K562 (cell line): Measurements from ENCODE around the gene TRIP11. TPM values are rescaled to one million over a fixed set of nuclear protein-coding genes. Genes with fewer than 3 reads are reported as not detected.

Source experiments
- ATAC-seq: fragments of 200-7000 bp; cut with Tn5 transposase; 3 replicates; pipeline ENCODE4 v1.9.1; 2020; ENCODE audit warnings: moderate library complexity
- BruUV-seq: library from RNA; stranded (reverse); fragments of 400-500 nt; replicated peaks from 2 replicates; lab custom pipeline; 2021; lab: Mats Ljungman, UMichigan
- CTCF ChIA-PET: fragments of 300-600 bp; formaldehyde crosslinking; extraction: SDS; loops from one replicate; lab custom pipeline; 2021; ENCODE audit warnings: low intra/inter-chr PET ratio; lab: Yijun Ruan, JAX
- POLR2A ChIA-PET: fragments of 300-600, 350-650 bp; sonication (Branson Sonifier 250); formaldehyde crosslinking; extraction: SDS; loops from one replicate; lab custom pipeline; 2021; ENCODE audit warnings: antibody characterized with exemption, inconsistent platforms; lab: Yijun Ruan, JAX
- DNase-seq, 4 experiments: peaks; one replicate each; pipeline versions ENCODE4 v3.0.0 to v3.0.0-alpha.2; 2011 to 2018; ENCODE audit warnings: low spot score in 3 of 4, mixed read lengths in 3 of 4; ENCODE audit errors: extremely low read depth in 1 of 4
- FAIRE-seq: peaks from 2 replicates; lab custom pipeline; 2011; peaks lifted over from hg19 to GRCh38; lab: Jason Lieb, UNC
- H2AFZ ChIP-seq: 2 replicates; pipeline ENCODE4 v1.6.0; 2011; ENCODE audit warnings: low read depth, low read length, control low read depth, inconsistent platforms
- H3K27ac ChIP-seq: fragments of 200-600 bp; 3 replicates; pipeline ENCODE4 v1.8.0; 2011; ENCODE audit warnings: low read depth, mild to moderate bottlenecking, control low read depth, inconsistent platforms, low read length, moderate library complexity, mixed read lengths; ENCODE audit errors: extremely low read depth
- H3K27me3 ChIP-seq, 2 experiments: fragments of 300-600 bp in 1 of 2; 2 replicates in 1 of 2; 3 replicates in 1 of 2; pipeline versions ENCODE4 v1.6.0 to v1.8.0; 2011; ENCODE audit warnings: inconsistent platforms in 2 of 2, low read length in 2 of 2, mild to moderate bottlenecking in 1 of 2, mixed read lengths in 1 of 2, moderate library complexity in 1 of 2; ENCODE audit not compliant: control insufficient read depth in 2 of 2, insufficient read depth in 2 of 2
- H3K36me3 ChIP-seq: fragments of 300-600 bp; 3 replicates; pipeline ENCODE4 v1.8.0; 2011; ENCODE audit warnings: mild to moderate bottlenecking, low read length, inconsistent platforms; ENCODE audit not compliant: control insufficient read depth, insufficient read depth
- H3K4me1 ChIP-seq, 2 experiments: fragments of 200-600 bp in 1 of 2; replicated peaks in 1 of 2; 2 replicates in 1 of 2; 3 replicates in 1 of 2; pipeline versions ENCODE4 v1.5.1 to v1.8.0; 2011; ENCODE audit warnings: inconsistent platforms in 2 of 2, low read length in 2 of 2, mild to moderate bottlenecking in 1 of 2, mixed read lengths in 1 of 2, moderate library complexity in 1 of 2; ENCODE audit not compliant: control insufficient read depth in 2 of 2, insufficient read depth in 2 of 2
- H3K4me2 ChIP-seq: 2 replicates; pipeline ENCODE4 v1.6.1; 2011; ENCODE audit warnings: low read length, control low read depth, inconsistent platforms, mixed read lengths; ENCODE audit not compliant: insufficient read depth
- H3K4me3 ChIP-seq: fragments of 200-600 bp; sonication (generic), shearing (Covaris generic); 2 replicates; pipeline ENCODE4 v1.5.1; 2016; ENCODE audit warnings: control low read depth, inconsistent platforms
- H3K79me2 ChIP-seq: fragments of 200-600 bp; 3 replicates; pipeline ENCODE4 v1.8.0; 2011; ENCODE audit warnings: low read length, inconsistent platforms; ENCODE audit not compliant: control insufficient read depth, insufficient read depth
- H3K9ac ChIP-seq, 2 experiments: 2 replicates each; pipeline versions ENCODE4 v1.6.0 to v1.6.1; 2011; ENCODE audit warnings: low read depth in 2 of 2, low read length in 2 of 2, control low read depth in 1 of 2, inconsistent platforms in 1 of 2, mild to moderate bottlenecking in 1 of 2, mixed read lengths in 1 of 2; ENCODE audit not compliant: insufficient read depth in 1 of 2
- H3K9me1 ChIP-seq: one replicate; pipeline ENCODE4 v1.6.0; 2011; ENCODE audit warnings: inconsistent platforms, mild to moderate bottlenecking, low read length, moderate library complexity; ENCODE audit not compliant: control insufficient read depth, insufficient read depth
- H3K9me3 ChIP-seq: replicated peaks from 2 replicates; pipeline ENCODE4 v1.5.1; 2011; ENCODE audit warnings: low read depth, low read length, inconsistent platforms; ENCODE audit not compliant: control insufficient read depth, insufficient read depth
- H4K20me1 ChIP-seq: replicated peaks from 2 replicates; pipeline ENCODE4 v1.6.1; 2011; ENCODE audit warnings: low read length, inconsistent platforms, mixed read lengths; ENCODE audit not compliant: control insufficient read depth, insufficient read depth
- ATF3 ChIP-seq, 2 experiments: fragments of 450-650 bp in 1 of 2; sonication (generic) in 1 of 2; formaldehyde crosslinking in 1 of 2; IDR thresholded peaks in 1 of 2; conservative IDR thresholded peaks in 1 of 2; 2 replicates each; pipeline versions ENCODE4 v1.6.1 to v1.8.1; 2016 to 2023; ENCODE audit warnings: mild to moderate bottlenecking in 2 of 2, moderate library complexity in 2 of 2, inconsistent platforms in 1 of 2, missing genetic modification reagents in 1 of 2
- CBX1 ChIP-seq: sonication (generic); IDR thresholded peaks from 2 replicates; pipeline ENCODE4 v1.6.1; 2016; ENCODE audit warnings: antibody characterized with exemption, low read depth, mild to moderate bottlenecking
- ETV1 ChIP-seq: fragments of 450-650 bp; conservative IDR thresholded peaks from 2 replicates; pipeline ENCODE4 v1.6.1; 2016; ENCODE audit warnings: missing genetic modification characterization, control low read depth, low read depth, missing compliant biosample characterization
- MBD2 ChIP-seq: sonication (generic); IDR thresholded peaks from 2 replicates; pipeline ENCODE4 v1.6.1; 2016; ENCODE audit warnings: low read depth, borderline replicate concordance
- SLC30A9 ChIP-seq: fragments of 250-450 bp; sonication (Bioruptor Pico); IDR thresholded peaks from 2 replicates; pipeline ENCODE4 v1.8.0; 2022; ENCODE audit warnings: mild to moderate bottlenecking, moderate library complexity
- SRSF7 ChIP-seq: fragments of 200-400 bp; formaldehyde crosslinking; optimal IDR thresholded peaks from 2 replicates; pipeline ENCODE3; 2017; ENCODE audit warnings: mild to moderate bottlenecking, low read depth, low read length
- SUPT5H ChIP-seq: fragments of 450-650 bp; IDR thresholded peaks from 2 replicates; pipeline ENCODE4 v1.6.1; 2016
- USF2 ChIP-seq: sonication (generic); formaldehyde crosslinking; IDR thresholded peaks from 2 replicates; pipeline ENCODE4 v1.5.0; 2020; ENCODE audit warnings: missing genetic modification reagents
- ZBED1 ChIP-seq: IDR thresholded peaks from 2 replicates; pipeline ENCODE4 v1.6.1; 2014
- ZNF133 ChIP-seq: fragments of 250-450 bp; sonication (Bioruptor Pico); IDR thresholded peaks from 2 replicates; pipeline ENCODE4 v1.4.0; 2020; ENCODE audit warnings: mild to moderate bottlenecking
- ZNF511 ChIP-seq: sonication (generic); formaldehyde crosslinking; IDR thresholded peaks from 2 replicates; pipeline ENCODE4 v1.8.0; 2022; ENCODE audit warnings: mild to moderate bottlenecking, missing genetic modification reagents
- ZNF717 ChIP-seq: fragments of 250-450 bp; sonication (Bioruptor Pico); IDR thresholded peaks from 2 replicates; pipeline ENCODE4 v1.5.0; 2021
- ZNF778 ChIP-seq: fragments of 450-650 bp; formaldehyde crosslinking; IDR thresholded peaks from 2 replicates; pipeline ENCODE4 v1.4.0; 2020; ENCODE audit warnings: mild to moderate bottlenecking, moderate library complexity
- WGBS: fragments of 100-300 bp; shearing (Covaris generic); methylation state at CpG from one replicate; pipeline ENCODE4 v1.1.6; 2016; ENCODE audit warnings: low coverage, mixed read lengths; ENCODE audit not compliant: insufficient coverage; ENCODE audit errors: missing lambda C conversion rate; 5-methylcytosine and 5-hydroxymethylcytosine counted together
- in situ Hi-C: fragments of 300-500 bp; cut with MboI; formaldehyde crosslinking; loops from 4 replicates; pipeline ENCODE4 v1.15.0; 2018; ENCODE audit warnings: inconsistent platforms, mixed read lengths
- intact Hi-C: fragments of 100-400 bp; cut with micrococcal nuclease; formaldehyde crosslinking; loops from 2 replicates; pipeline ENCODE4 v1.14.2; 2022
- polyA plus RNA-seq, 8 experiments: library from polyadenylated mRNA; depleted of rRNA in 4 of 8; stranded (reverse) in 5 of 8; unstranded in 3 of 8; fragments of >200 nt; fragmentation: Nextera tagmentation in 2 of 8; fragmentation: Illumina TruSeq in 1 of 8; extraction: Ambion mirVana in 2 of 8; extraction: Trizol in 1 of 8; gene quantifications; 2 replicates each; pipeline versions ENCODE4 v1.2.1 to v1.2.3, GENCODE V29; 2011 to 2014; ENCODE audit warnings: inconsistent platforms in 1 of 8, missing spikeins in 1 of 8
- total RNA-seq, 7 experiments: library from RNA; depleted of rRNA in 6 of 7; stranded (reverse); fragments of >200 nt in 6 of 7; fragmentation: Illumina TruSeq in 2 of 7; extraction: Trizol in 2 of 7; gene quantifications; 2 replicates each; pipeline versions ENCODE4 v1.2.1 to v1.2.3, GENCODE V29; 2011 to 2021; ENCODE audit warnings: low replicate concordance in 1 of 7

The TRIP11 gene
- total and polyA plus RNA-seq, 9 of the 15 experiments (the other 6 are each of a cell fraction or from before 2014, with no cell fraction given), result 4.0 to 20.0 (median 10.9) TPM

- in situ Hi-C loops, result no loop called here
- FAIRE-seq, result no peak
These were observed 29.2 kb downstream of the TRIP11 start for GRCh38 chr14:92010644-92011043.

More at GRCh38 chr14:92010644-92011043, 29.2 kb downstream of the TRIP11 start:
- no peaks in the 10 kb centered on the region for H3K27me3 ChIP-seq
- H3K4me1 ChIP-seq, result no peaks in the 10 kb centered on the region
- H4K20me1 ChIP-seq, result no peaks in the 10 kb centered on the region
- H2AFZ ChIP-seq, result no peak overlapping the region
- no peaks in the 10 kb centered on the region for H3K9me3 ChIP-seq
- H3K4me3 ChIP-seq, result no peak overlapping the region
- no peak overlapping the region for H3K4me2 ChIP-seq
- H3K9me1 ChIP-seq, result no peaks in the 10 kb centered on the region
- BruUV-seq, result no TSS peak
- H3K9ac ChIP-seq, result no peak overlapping the region
- intact Hi-C loops, result no loop called here
- no peak for TF ChIP-seq SLC30A9 (CRISPR knock-in tag)
- TF ChIP-seq SUPT5H, result no peak
- TF ChIP-seq ZNF717 (CRISPR knock-in tag), result no peak
- no peak for TF ChIP-seq ZNF133 (CRISPR knock-in tag)
- no peak for TF ChIP-seq USF2
- no peak for TF ChIP-seq ATF3 (IDR thresholded peaks at IDR 0.05)
- TF ChIP-seq ATF3 (CRISPR knock-in tag; conservative IDR thresholded peaks at IDR 0.05), result no peak
- no peak for TF ChIP-seq MBD2
- TF ChIP-seq ZBED1, result no peak
- no peak for TF ChIP-seq ETV1 (tag)
- no peak for TF ChIP-seq CBX1
- no peak for TF ChIP-seq ZNF778 (CRISPR knock-in tag)
- no peak for TF ChIP-seq SRSF7
- TF ChIP-seq ZNF511 (CRISPR knock-in tag), result no peak
- ChIA-PET POLR2A (interaction anchor here (1.2 kb wide), 1 partner anchor 9 kb away, joined by 6 read pairs; no protein-coding TSS in a partner anchor), CTCF (no interaction called here)
- no peak overlapping the region for H3K27ac ChIP-seq
- no peaks in the 10 kb centered on the region for H3K79me2 ChIP-seq
- ATAC-seq (no peak), DNase-seq (no peak)
- peaks cover 36% of the 10 kb centered on the region; the same call in 2 of the 3 replicates for H3K36me3 ChIP-seq
- 97% methylated on average over 2 of the region's 3 CpGs for WGBS
